NCI-H2196 treated with DMSO at 0.1 percent for 48 hours (cell line): ENCODE measurements around the gene NRIP1.
"Not testable (repeated sequence)": the region's sequence is repeated elsewhere in the genome, so short reads cannot be mapped to it uniquely, and the experiment has no call there.

Experiments
- DNase-seq: peaks from one replicate; lab custom pipeline; 2025; ENCODE audit not compliant: unreplicated experiment; lab: John Stamatoyannopoulos, UW

NRIP1 gene

DNA sequence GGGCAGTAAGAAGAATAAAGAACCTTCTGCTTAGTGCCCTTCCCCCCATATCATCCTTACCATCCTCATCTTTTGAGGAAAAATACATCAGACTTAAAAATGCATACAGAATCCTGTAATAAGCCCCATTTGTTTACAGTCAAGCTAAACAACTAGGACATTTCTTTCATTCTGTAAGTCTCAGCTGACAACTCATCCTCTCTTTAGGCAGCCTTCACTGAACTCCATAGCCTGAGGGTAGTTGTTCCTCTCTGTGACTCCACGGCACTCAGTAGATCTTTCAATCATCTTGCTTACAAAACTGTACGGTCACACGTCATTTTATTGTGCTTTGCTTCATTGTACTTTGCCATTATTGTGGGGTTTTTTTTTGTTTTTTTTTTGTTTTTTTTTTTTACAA lies 82.5 kb downstream of the NRIP1 start:
- DNase-seq, result no peak

DNA sequence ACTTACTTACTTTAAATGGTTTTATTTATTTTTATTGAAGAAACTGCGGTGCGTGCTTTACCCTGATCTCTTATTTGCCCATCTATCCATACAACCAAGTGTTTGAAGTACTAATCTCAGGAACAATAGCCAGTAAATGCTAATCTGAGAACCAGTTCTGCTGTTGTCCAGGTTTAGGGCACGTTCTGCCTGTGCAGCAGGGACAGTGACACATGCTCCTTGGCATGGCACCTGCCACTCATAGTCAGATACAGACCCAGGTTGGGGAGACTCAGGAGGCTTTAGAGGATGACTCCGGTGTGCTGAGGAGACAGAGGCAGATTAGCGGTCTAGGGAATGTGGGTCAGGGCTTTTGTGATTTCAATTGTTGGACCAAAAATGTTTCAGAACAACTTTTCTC lies 83.6 kb downstream of the NRIP1 start:
- no peak for DNase-seq

DNA sequence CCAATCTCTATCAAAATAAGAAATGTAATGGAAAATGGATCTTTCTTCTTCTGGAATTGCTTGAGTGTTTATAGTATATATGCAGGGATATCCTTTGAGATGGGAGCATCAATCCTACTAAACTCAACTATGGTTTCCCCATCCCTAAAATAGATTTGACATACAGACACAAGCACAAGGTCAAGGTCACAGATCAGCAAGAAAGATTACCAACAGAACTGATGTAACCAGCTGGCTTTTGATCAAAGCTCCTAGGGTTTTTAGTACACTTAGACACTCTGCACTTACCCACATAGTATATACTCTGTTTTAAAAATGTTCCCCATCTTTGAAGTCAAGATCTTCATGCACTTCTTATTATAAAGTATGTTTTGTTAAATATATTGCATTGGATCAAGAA lies 85.5 kb downstream of the NRIP1 start:
- DNase-seq, result no peak

DNA sequence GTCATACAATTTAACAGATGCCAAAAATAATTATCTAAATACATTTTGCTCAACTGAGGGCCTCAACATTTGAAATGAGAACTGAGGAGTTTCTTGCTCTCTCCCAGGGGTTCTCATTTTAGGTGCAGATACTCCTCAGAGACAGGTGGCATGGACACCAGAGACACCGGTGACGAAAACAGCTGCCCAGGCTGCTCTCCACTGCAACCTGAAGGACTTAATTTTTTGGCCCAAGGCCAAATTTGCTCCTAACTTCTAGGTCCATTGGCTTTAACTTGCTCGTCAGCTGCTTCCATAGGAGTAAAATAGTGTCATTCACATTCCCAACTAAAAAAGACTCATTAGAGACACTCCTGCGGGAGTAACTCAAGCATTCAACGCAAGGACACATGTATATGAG lies 87.0 kb downstream of the NRIP1 start:
- DNase-seq, result peak; percentile 34

DNA sequence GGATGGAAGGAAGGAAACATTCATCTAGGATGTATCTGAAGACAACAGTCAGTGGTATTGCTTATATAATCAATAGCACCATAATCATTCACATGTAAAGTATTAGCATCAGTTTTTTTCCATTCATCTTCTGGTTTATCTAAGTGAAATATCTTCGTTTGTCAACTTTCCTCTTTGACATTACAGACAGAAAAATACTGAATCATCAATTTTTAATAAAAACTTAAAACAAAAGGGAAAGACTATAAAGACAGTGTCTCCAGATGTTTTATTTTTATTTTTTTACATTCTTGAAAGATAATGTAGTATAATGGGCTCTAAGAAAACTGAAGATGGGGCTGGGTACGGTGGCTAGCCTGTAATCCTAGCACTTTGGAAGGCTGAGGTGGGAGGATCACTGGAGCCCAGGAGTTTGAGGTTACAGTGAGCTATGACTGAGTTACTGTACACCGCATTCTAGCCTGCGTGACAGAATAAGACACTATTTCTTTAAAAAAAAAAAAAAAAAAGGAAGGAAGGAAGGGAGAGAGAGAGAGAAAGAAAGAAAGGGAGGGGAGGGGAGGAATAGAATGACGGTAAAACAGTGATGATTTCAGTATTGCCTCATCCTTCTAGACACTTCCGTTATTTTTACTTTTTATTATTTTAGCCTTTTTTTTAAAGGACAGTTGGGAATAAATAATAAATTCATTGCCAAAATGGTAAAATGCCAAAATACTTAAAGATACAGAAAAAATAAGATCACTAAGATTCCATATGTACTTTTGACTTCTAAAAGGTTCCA lies 89.5 kb downstream of the NRIP1 start:
- DNase-seq, result no peak

DNA sequence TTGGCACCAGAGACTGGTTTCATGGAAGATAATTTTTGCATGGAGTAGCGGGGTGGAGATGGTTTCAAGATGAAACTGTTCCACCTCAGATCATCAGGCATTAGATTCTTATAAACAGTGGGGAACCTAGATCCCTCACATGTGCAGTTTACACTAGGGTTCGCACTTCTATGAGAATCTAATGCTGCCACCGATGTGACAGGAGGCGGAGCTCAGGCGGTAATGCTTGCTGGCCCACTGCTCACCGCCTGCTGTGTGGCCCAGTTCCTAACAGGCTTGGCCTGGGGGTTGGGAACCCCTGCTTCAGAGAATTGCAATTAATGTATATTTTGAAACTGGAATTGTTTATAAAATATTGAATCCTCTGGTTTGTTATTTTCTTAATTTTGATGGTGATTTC lies 92.1 kb downstream of the NRIP1 start:
- DNase-seq, result no peak

DNA sequence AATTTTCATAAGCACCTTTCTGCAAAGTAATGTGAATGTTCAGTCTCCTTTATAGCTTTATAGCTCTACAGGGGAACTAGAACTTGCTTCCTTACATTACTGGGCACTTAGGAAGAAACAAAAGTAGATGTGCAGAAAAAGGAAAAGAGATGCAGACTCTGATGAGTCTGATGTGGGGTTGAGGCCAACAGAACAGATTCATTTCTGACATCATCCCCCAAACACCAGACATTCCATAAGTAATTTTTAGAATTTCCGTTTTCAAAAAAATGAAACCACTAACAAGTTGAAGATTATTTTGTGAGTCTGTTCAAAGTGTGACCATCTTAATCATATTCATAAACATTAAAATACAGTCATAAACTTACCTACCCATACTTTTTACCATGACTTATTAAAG lies 96.0 kb downstream of the NRIP1 start:
- DNase-seq, result no peak

DNA sequence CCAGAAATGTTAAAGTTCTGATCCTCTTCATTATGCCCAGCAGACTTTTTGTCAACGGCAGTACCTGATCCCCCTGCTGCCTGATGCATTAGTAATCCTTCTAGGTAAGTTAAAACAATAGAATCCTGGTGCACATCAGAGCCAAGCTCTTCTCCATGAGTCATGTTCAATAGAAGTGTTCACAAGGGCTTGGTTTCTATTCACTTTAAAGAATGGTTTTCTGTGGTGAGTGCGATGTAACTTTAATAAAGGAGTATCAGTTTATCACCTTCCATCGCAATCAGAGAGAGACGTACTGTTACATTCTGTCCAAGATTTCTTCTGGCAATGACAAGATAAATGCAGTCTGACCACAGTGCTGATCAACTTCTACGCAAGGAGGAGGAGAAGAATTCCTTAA lies 96.8 kb downstream of the NRIP1 start:
- DNase-seq, result no peak

DNA sequence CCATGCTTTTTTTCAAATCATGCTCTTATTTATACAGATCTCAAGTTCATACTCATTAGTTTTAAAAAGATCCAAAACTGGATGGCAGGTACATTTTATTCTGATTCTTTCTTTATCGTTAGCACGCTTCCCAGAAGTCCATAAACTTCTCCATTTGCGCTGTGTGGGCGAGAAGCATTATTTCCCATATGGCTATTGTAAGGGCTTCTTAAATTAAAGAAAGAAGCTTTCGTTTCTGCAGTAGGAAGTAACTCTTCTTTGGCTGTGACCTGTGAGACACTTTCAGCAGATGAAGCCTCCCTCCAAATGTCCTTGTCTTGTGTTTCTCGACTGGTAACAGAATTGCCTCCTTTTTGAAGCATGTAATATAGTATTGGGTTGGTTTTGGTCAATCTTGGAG lies 100.2 kb downstream of the NRIP1 start:
- DNase-seq, result no peak

DNA sequence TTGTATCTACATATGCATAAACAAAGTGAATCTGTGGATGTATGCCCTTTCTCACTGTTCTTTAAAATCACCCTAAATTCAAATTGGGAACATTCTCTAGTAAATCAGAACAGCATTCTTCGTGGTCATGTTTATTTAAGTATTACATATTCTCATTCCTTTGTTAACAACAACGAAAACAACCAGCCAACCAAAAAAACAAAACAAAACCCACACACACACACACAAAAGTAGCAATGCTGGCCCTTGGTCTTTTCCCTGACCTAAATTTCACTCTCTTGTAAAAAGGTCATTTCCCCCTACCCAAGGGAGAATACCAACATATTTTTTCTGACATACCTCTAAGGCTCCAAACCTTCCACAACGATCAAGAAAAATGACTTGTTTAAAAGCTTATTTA lies 102.6 kb downstream of the NRIP1 start:
- DNase-seq, result no peak

DNA sequence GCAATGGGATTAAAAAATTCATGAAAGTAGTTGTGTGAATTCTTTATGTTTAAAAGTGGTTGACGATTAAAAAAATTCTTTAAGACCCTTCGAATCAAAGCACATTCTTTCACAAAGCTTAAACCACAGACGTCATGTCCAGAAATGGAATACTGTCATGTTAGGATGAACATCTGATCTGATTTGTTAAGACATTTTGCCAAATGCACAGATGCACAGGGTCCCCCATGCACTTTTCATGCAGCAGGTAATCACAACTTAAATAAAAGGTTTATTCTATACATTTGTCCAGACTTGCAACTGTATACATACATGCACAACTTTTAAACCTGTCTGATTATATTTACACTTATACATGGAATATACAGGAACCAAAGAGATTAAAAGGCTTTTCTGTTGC lies 103.3 kb downstream of the NRIP1 start:
- DNase-seq, result no peak

DNA sequence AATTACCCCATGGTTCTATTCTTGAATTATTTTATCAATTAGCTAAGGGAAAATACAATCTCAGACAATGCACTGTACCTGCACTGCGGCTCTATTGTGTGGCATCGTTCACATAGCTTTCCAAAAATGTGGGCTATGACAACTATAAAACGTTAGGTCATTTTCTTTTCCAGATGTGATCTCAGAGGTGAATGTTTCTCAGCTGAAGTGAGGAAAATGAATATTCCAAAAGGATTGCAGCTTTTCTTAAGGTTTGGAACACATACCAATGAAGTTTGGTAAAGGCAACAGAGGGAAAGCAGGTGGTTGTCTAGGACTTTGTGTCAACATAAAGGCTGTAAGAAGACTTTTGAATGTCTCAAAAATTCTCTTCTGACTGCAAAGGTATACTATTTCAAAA lies 105.5 kb downstream of the NRIP1 start:
- no peak for DNase-seq

DNA sequence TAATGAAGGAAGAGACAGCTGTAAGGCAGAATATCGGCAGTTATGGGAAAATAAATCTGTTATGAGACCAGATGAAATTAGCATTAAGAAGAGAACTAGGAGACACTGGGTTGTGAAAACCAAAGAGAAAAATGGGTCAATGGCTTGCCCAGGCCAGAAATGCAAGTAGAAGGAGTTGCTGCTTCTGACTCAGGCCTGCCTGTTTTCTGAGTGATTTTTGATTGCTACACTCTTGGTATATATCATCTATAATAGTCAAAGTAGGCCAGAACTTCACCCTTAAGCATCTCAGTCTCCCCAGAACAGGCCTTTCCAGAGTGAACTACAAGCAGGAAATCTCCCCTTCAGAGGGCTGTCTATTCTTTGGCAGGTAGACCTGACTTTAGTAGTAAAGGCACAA lies 107.0 kb downstream of the NRIP1 start:
- DNase-seq, result no peak

DNA sequence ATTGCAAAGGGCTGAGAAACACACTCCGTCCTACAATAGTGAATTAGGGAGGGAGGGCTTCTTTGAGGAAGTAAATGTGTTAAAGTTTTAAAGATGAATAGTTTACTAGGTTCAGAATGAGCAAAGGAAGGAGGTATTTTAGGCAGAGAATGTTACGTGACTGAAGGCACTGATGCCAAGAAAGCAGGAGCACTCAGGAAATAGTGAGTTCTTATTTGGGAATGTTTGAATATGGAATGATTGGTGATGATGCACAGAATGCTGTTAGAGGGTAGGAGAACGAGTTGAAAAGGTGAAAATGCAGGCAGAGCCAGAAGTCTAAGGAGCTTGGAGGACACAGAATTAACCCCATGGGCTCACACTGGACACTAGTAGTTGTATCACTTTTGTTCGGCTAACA lies 108.0 kb downstream of the NRIP1 start:
- no peak for DNase-seq

DNA sequence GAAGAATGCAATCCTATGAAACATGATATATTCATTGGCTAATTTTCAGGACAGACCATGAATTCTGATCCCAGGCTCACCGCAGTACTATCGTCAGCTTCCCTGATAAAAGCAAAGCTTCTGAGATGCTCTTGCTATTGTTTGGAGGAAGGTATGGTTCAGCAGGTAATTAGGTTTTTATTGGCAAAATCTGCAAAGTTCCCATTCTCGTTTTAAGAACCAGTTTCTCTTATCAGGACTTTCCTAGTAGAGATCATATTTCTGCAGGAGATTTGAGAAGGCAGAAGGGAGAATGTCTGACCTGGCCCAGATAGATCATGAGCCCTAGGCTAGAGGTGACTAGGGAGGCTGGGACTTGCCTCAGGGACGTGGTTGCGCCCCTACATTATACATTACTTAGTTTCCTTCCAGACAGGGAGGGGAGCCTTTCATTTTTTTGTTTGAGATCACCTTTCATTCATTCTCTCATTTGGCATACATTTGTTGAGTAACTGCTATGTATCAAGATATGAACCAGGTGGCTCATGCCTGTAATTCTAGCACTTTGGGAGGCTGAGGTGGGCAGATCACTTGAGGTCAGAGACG lies 108.8 kb downstream of the NRIP1 start:
- DNase-seq, result no peak

DNA sequence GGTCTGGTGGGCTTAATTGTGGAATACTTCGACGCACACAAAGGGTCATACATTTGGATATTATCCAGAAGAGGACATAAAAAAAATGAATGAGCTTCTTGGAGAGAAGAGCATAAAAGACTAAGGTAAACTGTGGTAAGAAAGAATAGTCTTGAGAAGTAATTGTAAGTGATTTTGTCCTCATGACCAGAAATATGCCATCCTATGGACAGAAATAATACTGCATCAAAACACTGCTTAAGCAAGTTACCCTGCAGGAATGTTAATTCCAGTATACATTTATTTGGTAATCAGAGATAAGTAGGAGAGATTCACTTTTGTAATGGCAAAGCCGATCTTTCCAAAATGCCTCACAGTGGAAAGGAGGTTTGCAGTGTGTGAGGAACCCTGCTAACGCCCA lies 111.9 kb downstream of the NRIP1 start:
- DNase-seq, result no peak

DNA sequence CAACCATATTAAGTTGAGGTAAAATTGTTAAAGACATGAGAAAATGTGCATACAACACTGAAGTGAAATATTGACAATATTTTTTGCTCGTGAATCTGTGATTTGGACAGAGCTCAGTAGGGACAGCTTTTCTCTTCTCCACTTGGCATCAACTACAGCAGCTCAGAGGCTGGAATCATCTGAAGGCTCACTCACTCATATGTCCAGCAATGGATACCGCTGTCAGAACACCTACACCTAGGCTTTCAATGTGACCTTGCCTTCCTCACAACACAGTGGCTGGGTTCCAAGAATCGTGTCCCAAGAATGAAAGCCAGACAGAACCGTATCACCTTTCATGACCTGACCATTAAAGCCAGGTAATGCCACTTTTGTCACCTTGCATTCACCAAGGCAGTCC lies 115.2 kb downstream of the NRIP1 start:
- no peak for DNase-seq

DNA sequence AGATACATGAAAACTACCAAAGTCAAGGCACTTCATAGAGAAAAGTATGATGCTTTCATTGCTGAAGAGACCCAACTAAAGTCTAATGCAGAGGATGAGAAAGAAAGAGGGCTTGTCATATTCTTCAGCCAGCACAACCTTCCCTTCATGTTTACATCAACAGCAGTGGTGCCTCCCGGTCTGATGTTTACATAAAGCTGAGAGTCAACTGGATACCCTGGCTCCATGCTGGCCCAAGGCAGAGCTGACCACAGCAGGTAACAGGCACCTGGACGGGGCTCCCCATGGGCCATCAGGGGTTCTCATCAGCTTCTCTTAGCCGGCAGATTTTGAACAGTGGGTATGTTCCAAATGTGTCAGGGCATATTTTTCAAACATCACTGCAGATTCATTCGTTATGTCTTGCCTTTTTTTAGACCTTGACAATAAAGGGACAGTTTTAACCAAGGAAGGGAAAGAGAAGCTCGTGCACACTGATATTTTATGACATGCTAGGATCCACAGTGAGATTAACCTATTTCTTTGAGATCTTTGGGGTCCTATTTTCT lies 117.1 kb downstream of the NRIP1 start:
- DNase-seq, result no peak

DNA sequence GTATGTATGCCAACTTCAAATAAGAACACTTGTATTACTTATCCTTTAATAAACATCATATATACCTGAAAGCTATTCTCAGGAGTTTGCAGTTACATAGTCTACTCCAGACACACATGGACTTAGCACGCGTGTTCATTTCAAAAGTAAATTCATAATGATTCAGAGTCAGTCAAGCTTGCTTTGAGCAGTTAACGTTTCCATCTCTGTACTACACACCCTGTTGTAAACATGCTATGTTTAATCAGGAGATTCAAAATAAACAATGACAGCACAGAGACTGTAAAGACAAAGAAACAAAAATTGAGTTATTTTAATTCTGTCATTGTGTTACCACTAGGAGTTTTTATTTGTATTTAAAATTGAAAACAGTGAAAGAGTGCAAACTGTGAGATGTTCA lies 119.6 kb downstream of the NRIP1 start:
- DNase-seq, result no peak

DNA sequence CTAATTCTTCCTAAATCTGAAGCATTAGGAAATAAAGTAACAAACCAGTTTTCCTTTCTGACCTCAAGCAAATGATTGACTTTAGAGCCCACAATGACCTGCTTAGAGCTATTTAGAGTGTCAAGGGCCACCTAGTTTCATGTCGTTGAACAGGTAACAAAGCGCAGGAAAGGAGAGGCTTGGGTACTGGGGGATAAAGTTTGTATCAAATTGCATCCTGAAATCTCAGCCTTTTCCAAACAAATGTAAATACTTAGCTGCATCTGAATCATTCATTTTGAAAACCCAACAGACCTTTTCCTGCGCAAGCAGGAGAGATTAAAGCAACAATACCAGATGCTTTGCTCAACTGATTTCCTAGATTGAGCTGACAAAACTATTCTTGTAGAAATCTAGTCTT lies 121.2 kb downstream of the NRIP1 start:
- DNase-seq, result no peak

DNA sequence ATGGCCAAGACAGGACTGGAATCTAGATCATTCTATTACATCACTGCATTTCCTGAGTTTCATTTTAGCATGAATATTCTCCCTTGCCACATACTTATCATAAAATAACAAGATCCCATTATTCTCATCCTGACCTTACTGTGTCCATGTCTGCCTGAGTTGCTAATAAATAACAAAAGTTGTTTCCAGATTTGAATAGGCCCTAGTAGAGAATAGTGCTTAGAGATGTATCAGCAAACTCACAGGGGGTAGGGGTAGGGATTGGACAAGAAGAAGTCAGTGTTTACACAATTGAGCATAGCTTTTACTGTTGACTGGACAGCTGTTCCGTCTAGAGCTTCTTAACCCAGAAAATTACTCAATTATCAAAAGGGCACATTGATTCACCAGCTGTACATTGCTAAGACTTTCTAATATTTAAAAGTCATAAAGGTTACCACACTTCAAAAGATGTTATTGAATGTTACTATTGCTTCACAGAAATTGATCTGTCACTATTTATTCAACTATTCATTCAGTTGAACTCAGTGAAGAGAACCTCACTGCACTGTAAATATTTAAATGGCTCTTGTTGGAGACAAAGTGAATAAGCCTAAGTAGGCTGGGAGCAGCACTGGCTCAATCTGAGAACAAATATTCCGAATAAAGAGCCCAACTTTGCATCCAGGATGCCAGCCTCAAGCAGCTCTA lies 121.9 kb downstream of the NRIP1 start:
- DNase-seq, result no peak

DNA sequence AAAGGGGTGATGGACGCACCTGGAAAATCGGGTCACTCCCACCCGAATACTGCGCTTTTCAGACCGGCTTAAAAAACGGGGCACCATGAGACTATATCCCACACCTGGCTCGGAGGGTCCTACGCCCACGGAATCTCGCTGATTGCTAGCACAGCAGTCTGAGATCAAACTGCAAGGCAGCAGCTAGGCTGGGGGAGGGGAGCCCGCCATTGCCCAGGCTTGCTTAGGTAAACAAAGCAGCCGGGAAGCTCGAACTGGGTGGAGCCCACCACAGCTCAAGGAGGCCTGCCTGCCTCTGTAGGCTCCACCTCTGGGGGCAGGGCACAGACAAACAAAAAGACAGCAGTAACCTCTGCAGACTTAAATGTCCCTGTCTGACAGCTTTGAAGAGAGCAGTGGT lies 137.5 kb downstream of the NRIP1 start:
- not testable (repeated sequence) for DNase-seq
